Right renal cortex interstitium (tissue), 3 donors: ENCODE data around the gene MACROD1. TPM values are rescaled to one million over a fixed set of nuclear protein-coding genes. Genes with fewer than 3 reads are reported as not detected.

Experiments used
- DNase-seq, 3 donors: peaks; one replicate each; pipeline ENCODE4 v3.0.0-alpha.2; 2013; ENCODE audit warnings: low read depth in 3 of 3, low spot score in 2 of 3
- polyA plus RNA-seq, 3 donors: library from polyadenylated mRNA; unstranded; fragments of 120-200 nt; gene quantifications; one replicate each; pipeline ENCODE4 v1.2.1, GENCODE V29; 2013; ENCODE audit not compliant: insufficient read length in 3 of 3

Gene MACROD1
- polyA plus RNA-seq, 3 donors = 18.5 to 19.8 (median 18.6) TPM

DNA sequence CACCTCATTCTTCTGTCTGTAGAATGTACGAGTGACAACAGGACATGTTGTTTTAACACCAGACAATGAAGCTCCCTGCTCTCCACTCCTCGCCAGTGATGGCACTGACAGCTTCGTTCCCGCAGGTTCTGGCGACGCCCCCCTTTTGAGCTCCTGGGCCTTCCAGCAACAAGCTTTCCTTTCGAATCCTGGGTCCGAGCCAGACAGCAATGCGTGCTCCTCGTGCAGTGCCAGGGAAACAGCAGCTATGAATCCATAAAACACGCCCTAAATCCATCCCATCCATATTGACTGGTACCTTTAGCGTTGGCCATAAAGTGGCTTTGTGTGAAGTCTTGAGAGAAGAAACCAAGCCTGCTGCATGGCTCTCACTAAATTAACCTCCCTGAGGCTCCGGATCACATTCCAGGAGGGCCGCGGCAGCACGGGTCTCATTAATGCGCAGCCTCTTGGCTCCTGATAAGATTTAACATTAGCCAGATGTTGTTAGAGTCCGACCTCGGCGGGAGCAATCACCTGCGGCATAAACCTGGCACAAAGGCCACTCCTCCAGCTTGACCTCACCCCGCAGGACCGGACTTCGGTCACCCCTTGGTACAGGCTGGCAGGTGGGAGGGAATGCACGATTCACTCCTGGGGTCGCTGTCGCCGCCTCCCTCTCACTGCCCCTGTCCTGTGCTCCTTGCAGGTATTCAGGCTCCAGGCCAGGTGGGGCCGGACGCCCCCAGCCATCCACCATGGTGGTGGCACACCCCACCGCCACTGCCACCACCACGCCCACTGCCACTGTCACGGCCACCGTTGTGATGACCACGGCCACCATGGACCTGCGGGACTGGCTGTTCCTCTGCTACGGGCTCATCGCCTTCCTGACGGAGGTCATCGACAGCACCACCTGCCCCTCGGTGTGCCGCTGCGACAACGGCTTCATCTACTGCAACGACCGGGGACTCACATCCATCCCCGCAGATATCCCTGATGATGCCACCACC is 50.1 kb downstream of the MACROD1 start:
- DNase-seq = no peak

DNA sequence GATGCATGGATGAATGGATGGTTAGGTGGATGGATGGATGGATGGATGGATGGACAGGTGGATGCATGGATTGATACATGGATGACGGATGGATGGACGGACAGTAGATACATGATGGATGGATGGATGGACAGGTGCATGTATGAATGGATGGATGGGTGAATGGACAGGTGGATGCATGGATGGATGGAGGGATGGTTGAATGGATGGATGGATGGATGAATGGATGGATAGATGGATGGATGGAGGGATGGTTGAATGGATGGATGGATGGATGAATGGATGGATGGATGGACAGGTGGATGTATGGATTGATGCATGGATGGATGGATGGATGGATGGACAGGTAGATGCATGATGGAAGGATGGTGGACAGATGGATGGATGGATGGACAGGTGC is 51.7 kb downstream of the MACROD1 start:
- DNase-seq = no peak

DNA sequence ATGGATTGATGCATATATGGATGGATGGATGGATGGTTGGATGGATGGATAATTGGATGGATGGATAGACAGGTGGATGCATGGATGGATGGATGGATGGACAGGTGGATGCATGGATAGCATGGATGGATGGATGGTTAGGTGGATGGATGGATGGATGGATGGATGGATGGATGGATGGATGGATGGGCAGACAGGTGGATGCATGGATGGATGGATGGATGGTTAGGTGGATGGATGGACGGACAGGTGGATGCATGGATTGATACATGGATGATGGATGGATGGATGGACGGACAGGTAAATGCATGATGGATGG is 52.5 kb downstream of the MACROD1 start:
- no peak for DNase-seq

DNA sequence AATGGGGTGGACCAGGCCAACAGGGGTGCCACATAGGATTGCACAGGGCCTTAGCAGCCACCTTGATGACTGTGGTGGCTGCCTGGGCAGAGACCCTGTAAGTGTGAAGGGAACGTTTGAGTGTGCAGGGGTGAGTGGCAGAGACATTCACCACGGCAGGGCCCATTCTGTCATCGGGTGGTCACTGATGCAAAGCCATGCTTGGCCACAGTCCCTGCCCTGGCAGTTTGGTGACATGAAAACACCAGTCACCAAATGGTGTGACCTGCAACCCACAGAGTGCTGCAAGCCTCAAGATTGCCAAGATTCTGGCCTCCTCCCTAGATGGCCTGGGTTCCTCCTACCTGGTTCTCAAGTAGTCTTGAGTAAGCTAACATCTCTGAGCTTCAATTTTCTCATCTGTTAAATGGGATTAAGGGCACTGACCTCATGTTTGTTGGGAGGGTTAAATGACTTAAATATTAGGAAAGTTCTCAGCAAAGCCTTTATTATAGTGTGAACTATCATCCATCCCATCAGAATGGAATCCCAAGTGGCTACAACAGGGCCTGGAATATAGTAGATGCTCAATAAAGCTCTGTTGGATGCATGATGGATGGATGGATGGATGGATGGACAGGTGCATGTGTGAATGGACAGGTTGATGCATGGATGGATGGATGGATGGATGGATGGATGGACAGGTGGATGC is 53.0 kb downstream of the MACROD1 start:
- DNase-seq = no peak

DNA sequence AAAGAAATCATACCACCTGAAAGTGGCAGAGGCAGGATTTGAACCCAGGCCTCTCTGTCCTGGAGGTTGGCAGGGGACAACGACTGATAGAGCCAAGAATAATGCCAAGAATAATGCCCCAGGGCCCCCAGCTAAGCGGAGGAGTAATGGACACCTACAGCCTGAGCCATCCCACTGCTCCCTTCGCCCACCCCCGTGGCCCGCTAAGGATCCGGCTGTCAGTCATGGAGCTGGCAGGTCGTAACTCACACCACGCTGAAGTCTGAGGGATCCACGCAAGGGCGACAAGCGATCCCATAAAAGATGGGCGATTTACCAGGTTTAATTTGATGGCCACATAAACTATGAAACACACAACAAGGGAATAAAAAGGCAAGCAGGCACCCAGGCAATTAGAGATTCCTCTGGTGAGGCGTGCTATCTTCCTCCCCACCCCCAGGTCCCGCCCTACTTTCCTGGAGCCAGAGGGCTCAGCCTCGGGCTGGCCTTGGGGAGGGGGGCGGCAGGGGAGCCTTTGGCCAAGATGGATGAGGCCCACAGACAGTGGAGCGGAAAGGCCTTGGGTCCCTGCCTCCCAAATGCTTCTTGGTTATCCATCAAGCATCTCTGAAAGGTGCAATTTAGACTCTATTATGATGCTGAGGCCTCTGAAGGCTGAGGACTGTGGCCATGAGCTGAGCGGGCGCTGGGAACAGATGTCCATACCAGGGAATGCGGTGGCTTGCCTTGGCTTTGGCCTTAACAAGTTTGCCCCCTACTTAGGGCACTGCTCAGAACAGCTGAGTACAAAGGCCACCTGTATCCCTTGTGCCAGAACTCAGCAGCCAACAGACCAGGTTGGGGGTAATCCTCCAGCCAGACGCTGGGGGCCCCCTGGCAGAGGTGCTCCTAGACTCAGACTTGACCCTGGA is 55.2 kb downstream of the MACROD1 start:
- no peak for DNase-seq

DNA sequence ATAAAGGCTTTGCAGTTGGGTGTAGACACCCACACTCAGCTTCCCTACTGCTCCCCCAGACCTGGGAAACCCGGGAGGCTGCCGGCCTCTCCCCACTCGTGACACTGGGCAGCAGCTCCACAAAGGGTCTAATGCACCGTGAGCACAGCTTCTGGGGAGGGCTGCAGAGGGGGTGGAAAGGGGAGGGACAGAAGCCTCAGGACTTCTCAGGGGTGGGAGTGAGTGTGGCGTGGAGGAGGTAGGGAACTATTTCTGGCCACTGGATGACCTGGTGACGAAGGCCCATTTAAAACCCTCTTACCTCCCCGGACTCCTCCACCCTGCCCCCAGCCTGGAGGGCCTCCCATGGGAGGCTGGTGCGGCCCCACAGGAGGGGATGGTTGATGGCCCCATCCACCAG is 56.6 kb downstream of the MACROD1 start:
- no peak for DNase-seq

DNA sequence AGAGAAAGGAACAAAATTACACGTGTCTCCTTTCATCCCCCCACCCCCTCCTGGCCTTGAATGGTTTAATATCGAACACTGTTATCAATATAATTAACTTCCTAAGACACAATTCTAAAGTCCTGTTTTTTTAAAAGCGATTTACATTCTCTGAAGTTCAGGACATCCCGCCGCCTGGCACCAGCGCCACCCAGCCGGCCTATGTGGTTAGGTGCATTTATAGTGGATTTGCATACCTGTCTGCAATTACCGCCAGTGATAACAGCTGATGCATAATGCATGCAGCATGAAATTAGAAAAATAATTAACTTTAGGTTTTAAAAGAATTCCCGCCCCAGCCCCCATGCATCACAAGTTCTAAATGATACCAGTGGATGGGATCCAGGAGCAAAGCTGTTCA is 58.6 kb downstream of the MACROD1 start:
- no peak for DNase-seq

DNA sequence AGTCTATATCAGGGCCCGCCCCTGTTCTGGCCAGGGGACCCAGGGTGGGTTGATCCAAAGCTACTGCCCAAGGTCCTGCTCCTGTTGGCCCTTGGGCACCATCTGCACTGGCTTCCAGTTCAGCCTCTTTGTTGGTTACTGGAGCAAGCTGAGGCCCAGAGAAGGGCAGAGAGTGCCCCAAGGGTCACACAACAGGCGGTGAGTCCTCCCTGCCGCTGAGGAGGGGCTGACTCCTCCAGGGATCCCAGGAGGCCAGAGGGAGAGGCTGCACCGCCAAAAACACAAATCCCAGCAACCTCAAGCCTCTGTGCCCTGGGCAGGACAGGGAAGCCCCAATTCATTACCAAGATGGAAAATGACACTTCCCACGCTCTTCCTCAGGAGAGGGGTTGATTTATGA is 61.3 kb downstream of the MACROD1 start:
- no peak for DNase-seq

DNA sequence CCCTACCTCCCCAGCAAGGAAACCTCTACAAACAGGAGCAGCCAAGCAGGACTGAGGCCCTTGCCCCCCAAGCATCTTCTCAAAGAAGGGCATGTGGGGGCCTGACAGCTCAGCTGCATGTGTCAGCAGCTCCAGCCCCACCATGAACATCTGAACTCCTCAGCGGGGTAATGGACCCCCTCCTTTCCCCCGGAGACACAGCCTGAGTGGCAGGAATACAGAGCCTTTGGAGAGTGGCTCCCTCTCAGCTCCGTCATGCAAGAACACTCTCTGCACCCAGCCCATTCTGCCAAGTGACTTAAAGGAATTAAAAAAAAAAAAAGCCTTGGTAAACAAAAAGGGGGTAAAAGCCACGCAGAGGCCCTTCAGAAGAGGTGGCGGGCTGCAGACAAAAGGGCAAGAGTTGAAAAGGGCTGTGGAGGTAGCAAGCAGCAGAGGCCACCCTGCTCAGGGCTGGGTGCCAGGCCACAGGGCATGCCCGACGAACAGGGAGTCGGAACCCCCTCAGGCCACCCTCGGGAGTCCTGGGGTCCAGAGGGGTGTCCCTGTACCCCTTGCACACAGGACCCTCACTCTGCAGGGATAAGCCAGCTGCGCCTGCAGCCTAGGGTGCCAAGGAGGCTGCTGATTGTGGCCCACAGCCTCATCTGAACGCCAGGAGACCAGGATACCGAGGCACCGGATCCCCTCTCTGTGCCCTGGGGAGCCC is 62.5 kb downstream of the MACROD1 start:
- DNase-seq = no peak

DNA sequence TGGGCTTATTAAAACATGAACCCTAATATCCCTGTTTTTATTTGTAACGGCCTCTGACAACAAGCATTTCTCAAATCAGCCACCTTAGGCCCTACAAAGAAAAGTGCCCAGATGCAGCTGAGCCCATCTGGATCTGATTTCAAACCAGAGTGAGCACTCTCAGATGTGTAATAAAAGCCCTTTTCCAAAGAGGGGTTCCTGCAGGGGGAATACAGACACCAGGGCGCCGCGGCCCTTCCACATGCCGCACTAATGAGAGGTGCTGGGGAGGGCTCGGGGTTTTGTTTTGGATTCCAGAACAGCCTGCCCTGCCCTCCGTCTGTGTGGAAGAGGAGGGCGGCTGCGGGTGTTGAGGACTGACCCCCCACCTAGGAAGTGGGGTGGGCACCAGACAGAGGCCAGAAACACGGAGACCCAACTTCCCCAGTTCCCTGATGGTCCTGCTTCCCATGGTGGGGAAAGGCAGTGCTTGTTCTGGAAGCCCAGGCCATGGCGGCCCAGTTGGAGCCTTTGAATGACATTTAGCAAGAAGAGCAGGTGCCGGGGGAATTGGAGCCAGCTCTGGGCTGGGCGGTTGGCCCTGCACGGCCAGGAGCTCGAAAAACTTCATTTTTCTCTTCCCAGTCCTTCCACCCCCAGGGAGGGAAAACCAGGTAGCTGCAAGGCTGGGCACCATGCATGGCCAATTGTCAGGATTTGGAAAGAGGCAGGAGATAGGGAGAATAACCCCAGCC is 63.7 kb downstream of the MACROD1 start:
- DNase-seq = no peak

DNA sequence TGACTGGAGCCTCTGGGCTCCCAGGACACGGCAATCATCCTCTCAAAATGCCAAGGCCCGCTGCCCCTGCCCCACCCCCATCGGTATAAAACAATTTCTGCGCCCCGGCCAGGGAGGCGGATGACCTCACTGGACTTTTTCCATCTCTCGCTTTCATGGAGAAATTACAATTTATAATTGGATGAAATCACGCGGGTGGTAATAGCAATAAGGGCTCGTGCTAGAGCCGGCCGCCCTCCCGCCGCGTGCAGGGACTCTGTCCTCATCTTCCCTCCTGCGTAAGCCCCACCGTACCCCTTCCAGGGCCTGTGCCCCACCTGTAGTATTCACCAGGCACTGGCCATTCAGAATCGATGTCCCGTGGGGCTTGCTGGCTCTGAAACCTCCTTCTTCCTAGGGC is 64.5 kb downstream of the MACROD1 start:
- DNase-seq = no peak

DNA sequence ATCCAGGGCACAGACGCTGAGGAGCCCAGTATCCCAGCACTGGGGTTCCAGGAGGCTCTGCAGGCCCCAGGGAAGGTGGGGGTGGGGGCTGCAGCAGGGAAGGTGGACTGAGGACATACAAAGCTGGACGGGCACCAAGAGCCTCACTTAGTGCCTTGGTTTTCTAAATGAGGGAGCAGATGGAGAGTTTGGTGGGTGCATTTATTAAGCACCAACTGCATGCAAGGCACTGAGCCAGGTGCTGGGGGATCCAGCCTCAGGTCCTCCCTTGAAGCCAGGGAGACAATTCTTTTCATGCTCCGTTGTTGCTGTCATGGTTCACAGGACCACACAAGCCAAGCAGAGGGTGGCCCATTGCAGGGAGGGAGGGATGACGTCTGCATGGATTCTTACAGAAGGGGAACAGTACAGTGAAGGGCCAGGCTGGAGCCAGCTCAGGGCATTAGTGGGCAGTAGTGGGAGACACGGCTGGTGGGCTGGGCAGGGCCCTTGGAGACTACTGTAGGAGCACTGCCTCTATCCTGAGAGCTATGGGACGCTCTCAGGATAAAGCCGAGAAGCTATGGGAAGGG is 65.0 kb downstream of the MACROD1 start:
- no peak for DNase-seq

DNA sequence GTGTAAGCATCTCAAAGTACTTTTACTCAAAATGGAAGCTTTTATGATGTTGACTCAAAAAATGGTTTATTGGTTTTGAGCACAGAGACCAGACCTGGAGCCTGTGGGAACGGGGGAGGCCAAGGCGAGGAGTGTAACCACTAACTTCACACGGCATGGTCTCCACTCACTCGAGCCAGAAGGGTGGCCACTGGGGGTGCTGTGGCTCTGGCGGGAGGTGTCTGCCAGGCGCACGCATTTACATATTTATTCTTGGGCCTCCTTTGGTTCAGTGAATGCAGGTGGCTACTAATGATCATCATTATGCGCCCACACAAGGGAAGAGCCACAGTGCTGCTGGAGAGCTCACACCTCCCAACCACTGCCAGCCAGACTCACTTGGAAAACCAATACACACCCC is 65.6 kb downstream of the MACROD1 start:
- DNase-seq = no peak

DNA sequence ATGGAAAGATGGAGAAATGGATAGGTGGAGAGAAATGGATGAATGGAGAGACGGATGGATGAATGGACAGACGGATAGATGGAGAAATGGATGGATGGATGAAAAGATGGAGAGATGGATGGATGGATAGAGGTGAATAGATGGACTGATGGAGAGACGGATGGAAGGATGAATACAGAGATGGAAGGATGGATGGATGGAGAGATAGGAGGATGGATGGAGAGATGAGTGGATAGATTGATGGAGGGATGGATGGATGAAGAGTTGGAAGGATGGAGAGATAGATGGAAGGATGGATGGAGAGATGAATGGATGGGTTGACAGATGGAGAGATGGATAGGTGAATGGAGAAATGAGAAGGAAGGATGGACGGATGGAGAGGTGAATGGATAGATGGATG is 66.5 kb downstream of the MACROD1 start:
- no peak for DNase-seq

DNA sequence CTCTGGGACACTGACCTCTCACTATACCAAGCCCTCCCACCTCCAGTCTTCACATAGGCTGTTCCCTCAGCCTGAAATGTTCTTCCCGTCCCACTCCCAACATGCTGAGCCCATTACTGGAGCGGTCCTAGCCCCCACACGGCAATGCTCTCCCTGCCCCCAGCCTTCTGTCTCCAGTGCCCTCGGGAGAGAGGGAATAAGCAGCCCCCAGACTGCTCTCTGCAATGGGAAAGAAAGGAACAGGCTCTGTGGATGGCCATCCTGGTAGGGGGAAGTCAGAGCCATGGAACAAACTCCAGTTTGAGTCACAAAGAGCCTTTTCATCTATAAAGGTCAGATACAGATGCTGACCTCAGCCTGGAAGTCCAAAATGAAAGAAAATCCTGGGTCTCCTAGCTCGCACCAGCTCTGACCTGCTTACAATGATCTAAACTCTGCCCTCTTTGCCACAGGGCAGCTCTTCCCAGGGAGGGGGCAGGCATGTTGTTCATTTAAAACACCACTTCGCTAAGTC is 67.5 kb downstream of the MACROD1 start:
- no peak for DNase-seq

DNA sequence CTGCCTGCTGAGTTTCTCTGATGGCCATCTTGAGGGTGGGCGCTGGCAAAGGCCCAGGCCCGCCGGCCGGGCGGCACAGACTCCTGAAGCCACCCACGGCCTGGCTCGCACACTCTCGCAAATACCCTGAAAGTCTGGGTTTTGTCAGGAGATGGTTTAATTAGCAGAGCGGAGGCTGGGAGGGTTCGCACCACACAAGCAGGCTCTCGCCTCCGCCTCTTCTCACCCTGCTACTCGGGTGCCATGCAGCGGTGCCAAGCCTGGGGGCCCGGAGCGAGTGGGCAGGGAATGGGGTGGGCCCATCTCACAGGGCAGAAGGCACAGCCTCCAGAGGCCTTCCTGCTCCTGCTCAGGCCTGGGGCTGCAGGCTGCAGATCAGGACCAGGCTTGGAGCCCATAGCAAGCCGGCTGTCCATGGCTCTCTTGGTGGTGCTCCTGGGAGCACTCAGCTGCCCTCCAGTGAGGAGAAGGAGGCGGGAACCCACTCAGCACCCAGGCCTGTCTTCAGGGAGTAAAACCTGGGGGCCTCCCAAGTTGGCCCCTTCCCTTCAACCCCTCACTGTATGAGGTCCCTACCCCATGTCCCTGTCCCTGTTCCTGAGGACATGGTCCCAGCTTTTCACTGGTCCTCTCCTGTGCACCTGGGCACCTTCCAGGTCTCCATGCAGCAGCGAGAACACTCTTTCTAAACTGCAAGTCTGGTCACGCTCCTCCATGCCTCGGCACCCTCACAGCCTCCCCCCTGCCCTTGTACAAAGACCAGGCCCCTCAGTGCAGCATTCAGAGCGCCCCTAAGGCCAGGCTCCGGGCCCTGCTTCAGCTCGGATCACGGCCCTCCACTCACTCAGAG is 68.2 kb downstream of the MACROD1 start:
- DNase-seq = no peak

DNA sequence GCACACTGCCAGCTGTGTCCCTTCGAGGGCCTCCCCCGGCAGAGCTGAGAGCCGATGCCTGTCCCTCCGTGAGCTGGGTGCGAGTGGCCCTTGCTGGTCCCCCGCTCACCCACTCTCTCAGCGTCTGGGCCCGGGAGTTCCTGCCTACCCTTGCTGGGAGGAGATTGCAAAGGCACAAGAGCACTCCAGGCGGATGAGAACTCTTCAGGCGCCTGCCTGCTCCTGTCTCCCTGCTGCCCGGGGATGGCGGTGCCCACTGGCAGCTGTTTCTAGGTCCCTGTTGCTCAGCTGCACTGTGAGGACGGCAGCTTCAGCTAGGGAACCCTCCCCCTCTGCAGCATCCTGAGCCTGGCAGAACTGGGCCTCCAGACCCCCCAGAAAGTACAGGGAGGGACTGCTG is 69.1 kb downstream of the MACROD1 start:
- DNase-seq = no peak

DNA sequence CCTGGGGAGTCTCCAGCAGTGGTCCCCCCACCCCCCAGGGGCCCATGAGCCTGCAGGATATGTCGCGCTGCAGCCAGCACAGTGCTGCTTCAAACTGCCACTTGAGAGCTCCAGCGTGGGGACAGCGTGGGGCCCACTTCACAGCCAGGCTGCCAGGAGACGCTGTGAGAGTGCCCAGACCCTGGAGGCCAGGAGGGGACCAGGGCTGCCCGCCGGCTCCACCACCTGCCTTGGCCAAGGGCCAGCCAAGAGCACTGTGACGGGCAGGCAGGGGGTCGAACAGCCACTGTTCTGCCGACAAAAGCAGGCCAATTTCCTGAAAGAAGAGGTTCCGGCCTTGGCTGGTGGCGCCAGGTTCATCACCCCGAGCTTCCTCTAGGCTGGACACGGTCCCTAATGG is 70.0 kb downstream of the MACROD1 start:
- DNase-seq = no peak
